Activated naive CD4-positive, alpha-beta T cell treated with anti-CD3 and anti-CD28 coated beads, Interleukin-2, amount 10 ng/mL, durations not matched to agents 5 hours and 36 hours (primary cell): ENCODE measurements around the gene HK3. TPM values are rescaled to one million over a fixed set of nuclear protein-coding genes. Genes with fewer than 3 reads are reported as not detected.

ENCODE experiments used
- total RNA-seq, 2 experiments: library from RNA; stranded (reverse); gene quantifications; one replicate each; pipeline ENCODE4 v1.2.3, GENCODE V29; 2021

HK3 gene
- total RNA-seq: under 1 TPM in 1 of 2 experiments, not detected in 1; 0.18 TPM

GRCh38 chr5:176899296-176899891 is at the start of gene HK3:
Gene HK3, minus strand, starts transcription at chr5:176899346. Its CDS starts 3,187 bp downstream, at chr5:176896159.

Other genes starting within 250 kb of the HK3 start
- not detected for gene UNC5A, start 88.8 kb downstream of the HK3 start, total RNA-seq
- 10 to 100 TPM; 54.3 to 56.0 TPM for gene UIMC1, start 107.4 kb upstream of the HK3 start, total RNA-seq
- 10 to 100 TPM; 20.9 to 23.8 TPM for gene ZNF346, start 123.3 kb upstream of the HK3 start, total RNA-seq
- gene FGFR4, start 187.6 kb upstream of the HK3 start, total RNA-seq: under 1 TPM; 0.26 to 0.96 TPM
- gene NSD1, start 234.4 kb upstream of the HK3 start, total RNA-seq: 10 to 100 TPM; 85.7 to 91.1 TPM